Midbrain (tissue), 1 donor: ENCODE results near the gene ZNF630.
"Not testable (repeated sequence)": the region's sequence is repeated elsewhere in the genome, so short reads cannot be mapped to it uniquely, and the experiment has no call there.

ENCODE experiments used
- DNase-seq: peaks from one replicate; lab custom pipeline; 2025; lab: John Stamatoyannopoulos, UW

ZNF630 gene

GRCh38 chrX:48028091-48028490, 43.3 kb downstream of the ZNF630 start:
- DNase-seq: no peak

- not testable (repeated sequence) for DNase-seq
Measured at GRCh38 chrX:48027545-48027944, 43.9 kb downstream of the ZNF630 start.

- peak; percentile 69 for DNase-seq
Measured at GRCh38 chrX:48025561-48025960, 45.9 kb downstream of the ZNF630 start.

GRCh38 chrX:48022738-48023137, 48.7 kb downstream of the ZNF630 start:
- DNase-seq: no peak

- no peak for DNase-seq
Measured at GRCh38 chrX:48022100-48022499, 49.3 kb downstream of the ZNF630 start.

- DNase-seq: peak; percentile 83
Measured at GRCh38 chrX:48021026-48021900, 50.2 kb downstream of the ZNF630 start.

GRCh38 chrX:48020472-48020871, 51.0 kb downstream of the ZNF630 start:
- DNase-seq: not testable (repeated sequence)

GRCh38 chrX:48019892-48020291, 51.5 kb downstream of the ZNF630 start:
- not testable (repeated sequence) for DNase-seq

GRCh38 chrX:48016583-48017310, 54.7 kb downstream of the ZNF630 start:
- DNase-seq: not testable (repeated sequence)

GRCh38 chrX:48009445-48009960, 61.9 kb downstream of the ZNF630 start:
- not testable (repeated sequence) for DNase-seq
